ENCODE measurements around the gene IFIT5.
"Not testable (repeated sequence)": the region's sequence is repeated elsewhere in the genome, so short reads cannot be mapped to it uniquely, and the experiment has no call there.

Gene IFIT5

DNA sequence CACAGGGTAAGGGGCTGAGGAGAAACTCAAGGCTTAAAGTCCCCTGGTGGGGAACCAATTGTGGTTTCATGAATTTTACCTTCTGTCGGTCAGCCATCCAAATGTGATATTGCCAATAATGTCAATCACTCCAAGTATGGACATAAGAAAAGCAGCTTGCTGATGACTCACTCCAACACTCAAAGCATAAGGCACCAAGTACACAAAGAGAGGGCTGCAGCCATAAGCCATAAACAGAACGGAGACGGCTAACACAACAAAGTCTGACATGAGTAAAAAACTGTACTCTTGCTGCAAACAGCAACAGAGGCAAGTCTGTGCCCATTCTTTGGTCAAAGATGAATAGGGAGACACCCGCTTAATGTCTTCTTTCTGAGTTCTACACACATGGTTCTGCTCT, 24.2 kb downstream of the IFIT5 start:
- no peak for DNase-seq

DNA sequence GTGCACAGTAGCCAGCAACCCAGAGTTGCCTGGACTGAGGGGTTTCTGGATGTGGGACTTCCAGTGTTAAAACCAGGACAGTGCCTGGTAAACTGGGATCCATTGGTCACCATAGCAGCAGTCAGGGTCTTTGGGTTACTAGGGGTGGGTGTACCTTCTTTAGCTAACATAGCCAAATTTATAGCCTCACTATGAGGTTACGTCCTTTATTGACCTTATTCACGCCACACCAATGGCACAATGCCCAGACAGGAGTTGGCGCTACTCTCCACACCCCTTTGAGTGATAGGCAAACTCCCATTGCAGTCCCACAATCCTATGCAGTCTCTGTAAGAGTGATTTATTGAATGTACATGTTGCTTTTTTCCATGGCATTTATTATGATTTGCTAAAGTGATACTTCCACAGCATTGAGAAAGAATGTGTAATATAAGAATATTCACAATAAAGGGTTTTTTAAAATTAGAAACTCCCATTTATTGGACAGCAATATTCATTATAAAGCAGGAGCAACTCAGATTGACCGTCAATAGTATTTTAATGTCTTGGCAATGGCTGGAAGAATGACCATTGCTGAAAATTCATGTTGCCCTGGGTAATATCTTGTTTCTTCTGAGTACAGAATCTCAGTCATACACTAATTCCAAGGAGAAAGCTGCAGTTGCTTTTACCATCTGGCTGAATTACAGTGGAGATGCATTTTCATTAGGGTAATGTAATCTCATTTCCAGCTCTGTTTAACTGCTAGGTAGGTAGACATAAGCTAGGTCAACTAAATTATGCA, 26.1 kb downstream of the IFIT5 start:
- DNase-seq = peak; percentile 16

DNA sequence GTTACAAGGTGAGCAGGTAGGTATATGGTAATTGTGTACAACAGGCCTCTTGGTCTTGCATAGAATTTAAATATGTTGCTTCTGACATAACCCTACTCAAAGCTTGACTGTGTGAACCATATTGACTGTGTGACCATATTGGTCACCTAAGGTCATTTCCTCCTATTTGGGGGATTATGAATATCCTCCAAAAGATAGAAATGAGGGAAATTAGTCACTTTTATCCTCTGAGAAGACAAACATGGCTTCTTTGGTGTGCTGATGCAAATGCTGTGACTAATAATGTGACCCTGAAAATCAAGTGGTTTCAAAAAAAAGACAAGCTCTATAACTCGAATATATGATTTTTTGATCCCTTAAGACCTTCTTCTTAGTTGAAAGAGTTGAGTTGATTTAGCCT, 27.9 kb downstream of the IFIT5 start:
- no peak for DNase-seq

DNA sequence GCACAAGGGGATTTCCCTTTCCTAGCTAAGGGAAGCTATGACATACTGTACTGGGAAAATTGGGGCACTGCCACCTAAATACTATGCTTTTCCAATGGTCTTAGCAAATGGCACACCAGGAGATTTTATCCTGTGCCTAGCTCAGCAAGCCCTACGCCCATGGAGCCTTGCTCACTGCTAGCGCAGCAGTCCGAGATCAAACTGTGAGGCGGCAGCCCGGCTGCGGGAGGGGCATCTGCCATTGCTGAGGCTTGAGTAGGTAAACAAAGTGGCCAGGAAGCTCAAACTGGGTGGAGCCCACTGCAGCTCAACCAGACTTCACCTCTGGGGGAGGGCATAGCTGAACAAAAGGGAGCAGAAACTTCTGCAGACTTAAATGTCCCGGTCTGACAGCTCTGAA, 30.5 kb downstream of the IFIT5 start:
- not testable (repeated sequence) for DNase-seq

DNA sequence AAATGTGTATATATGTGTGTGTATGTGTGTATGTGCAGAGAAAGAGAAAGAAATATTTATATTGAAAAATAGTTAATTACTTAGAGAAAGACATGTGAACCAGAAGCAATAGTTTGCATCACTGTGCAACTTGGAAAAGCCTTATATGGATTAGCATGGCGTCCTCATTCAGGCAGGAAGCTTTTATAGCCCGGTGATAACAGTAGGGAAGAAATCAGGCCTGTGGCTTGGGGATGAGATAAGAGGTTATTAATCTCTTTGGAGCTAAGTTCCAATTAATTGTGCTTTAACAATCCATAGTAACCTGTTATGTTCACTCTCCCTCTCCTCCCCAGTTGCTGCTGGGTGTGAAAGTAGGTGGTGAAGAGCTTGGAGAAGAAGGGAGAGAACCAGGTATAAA, 36.5 kb downstream of the IFIT5 start:
- DNase-seq = no peak

DNA sequence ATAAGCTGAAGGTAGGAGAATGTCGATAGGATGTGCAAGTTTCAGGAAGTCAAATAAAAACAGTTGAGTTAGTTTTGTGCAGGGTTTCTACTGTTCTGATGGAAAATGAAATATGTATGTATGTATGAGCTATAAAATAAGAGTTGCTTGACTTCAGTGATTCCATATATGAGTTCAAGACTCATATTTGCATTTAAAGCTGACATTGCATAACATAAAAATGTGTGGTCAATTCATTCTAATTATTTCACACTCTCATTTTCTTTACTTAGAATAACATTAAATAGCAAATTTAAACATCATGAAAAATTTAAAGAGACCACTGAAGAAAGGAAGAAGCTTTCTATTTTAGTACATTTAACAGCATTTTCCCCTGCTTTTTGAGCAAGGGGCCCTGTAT, 37.8 kb downstream of the IFIT5 start:
- DNase-seq = no peak

DNA sequence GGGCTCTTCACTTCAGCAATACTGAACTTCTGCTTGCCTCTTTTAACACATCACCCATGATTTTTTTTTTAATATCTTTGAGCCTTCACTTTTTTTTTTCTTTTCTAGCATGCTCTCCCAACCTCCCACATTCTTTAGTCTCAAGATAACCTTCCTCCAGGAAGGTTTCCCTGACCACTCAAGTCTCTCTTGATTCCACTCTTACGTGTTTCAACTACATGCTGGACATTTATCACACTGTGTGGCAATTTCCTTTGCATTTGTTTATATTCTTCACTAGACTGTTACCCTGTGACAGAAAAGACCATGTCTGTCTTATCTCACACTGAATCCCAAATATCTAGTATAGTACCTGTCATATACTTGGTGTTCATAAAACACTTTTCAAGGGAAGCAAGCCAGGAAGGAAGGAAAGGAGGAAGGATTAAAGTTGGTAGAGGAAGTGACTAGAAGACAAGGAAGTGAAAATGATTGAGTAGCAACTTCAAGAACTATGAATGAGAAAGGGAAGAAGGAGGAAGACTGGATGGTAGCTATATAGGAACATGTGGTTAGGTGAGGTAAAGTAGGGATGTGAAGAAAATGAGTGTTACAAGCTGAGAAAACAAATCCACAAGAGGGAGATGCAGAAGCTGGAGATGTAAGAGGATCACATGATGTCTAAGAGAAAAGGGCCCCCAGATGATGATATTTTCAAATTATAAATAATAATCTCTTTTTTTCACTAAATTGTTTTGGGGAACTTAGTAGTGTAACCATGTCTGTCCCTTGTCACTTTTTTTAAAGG, 40.4 kb downstream of the IFIT5 start:
- DNase-seq = no peak

DNA sequence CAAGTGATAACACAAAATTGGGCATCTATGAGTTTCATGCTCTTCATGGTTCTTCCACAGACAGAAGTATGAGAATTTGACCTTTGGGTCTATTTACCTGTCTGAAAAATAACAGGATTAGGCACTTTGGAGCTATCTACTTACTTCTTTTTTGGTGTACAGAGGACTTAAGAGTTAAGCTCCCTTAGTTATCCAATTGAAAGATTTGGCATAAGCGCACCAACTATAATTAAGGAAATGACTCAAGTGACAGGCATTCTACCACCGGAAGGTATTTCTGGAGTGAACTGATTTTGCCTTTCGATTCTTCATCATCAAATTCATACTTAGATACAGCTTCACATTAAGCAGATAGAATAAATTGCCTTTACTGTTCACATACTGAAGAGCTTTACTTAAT, 43.9 kb downstream of the IFIT5 start:
- DNase-seq = no peak

DNA sequence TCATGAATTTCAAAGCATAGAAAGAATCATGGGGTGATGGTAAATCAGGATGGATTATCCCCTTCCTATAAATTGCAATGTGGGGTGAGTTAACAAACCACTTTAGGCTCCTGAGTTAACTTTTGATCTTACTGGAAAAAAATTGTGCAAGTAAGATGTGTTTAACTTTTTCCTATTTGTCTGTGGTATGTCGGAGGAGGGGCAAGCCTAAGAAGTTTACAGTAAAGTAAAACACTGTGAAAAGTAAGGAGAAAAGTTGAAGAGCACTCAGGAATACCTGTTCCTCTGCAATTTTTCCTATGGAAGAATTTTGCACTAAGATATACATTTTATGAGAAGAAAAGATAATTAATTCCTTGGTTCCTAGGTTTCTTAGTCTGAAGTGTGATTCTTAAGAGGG, 44.4 kb downstream of the IFIT5 start:
- no peak for DNase-seq

DNA sequence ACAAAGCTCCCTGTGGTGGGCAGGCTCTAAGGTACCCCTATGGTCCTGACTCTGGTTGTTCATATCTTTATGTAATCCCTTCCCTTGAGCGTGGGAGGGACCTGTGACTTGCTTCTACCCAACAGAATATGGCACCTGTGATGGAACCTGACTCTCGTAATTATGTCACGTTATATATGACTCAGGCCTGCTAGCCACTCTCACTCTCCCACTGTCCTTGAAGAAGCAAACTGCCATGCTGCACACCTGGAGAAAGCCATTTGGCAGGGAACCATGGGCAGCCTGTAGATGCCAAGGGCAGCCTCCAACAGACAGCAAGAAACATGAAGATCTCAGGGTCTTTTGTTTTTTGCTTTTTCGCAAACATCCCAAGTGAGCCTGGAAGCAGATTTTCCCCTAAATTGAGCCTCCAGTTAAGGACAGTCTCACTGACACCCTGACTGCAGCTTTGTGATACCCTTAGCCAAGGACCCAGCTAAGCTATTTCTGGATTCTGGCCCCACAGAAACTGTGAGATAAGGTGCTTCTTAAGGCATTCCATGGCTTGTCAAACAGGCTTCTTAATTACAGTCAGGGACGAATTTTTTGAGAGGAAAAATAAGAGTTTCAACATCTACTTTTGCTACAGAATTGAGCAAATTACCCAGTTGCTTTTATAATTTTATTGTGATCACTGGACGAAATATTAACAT, 49.6 kb downstream of the IFIT5 start:
- DNase-seq = no peak

DNA sequence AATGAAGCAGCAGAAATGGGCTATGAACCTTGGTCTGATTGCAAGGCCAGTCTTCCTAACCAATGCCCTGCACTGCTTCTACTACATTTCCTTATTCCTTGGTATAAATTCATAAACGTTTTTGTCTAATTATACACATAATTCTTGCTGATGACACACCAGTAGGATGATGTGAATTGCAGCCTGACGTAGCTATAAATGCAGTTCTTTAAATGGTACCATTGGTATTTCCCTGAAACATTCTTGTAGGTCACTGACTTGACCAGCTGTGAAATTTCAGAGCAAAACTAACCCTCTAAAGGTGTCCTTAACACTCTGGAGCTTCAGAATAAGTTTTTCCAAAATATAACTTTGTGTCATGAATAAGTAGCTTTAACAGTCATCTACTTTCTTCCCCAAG, 50.8 kb downstream of the IFIT5 start:
- DNase-seq = no peak

DNA sequence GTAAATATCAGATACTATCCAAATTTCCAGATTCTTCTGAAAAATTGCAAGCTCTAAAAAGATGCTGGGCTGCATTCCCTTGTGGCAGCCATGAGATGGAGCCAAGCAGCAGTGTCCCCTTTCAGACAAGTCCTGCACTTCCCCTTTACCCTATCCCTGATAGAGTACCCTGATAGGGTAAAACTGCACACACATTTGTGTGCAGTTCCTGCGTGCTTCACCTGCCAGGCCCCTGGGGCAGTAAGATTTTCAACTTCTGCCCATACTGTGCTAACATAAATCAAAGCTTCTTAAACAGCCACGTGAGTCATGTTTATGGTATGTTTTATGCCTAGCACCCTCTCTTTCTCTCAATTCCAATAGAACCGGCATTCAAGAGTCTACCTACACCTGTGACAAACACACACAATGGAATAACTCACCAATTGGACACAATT, 52.2 kb downstream of the IFIT5 start:
- DNase-seq = no peak

DNA sequence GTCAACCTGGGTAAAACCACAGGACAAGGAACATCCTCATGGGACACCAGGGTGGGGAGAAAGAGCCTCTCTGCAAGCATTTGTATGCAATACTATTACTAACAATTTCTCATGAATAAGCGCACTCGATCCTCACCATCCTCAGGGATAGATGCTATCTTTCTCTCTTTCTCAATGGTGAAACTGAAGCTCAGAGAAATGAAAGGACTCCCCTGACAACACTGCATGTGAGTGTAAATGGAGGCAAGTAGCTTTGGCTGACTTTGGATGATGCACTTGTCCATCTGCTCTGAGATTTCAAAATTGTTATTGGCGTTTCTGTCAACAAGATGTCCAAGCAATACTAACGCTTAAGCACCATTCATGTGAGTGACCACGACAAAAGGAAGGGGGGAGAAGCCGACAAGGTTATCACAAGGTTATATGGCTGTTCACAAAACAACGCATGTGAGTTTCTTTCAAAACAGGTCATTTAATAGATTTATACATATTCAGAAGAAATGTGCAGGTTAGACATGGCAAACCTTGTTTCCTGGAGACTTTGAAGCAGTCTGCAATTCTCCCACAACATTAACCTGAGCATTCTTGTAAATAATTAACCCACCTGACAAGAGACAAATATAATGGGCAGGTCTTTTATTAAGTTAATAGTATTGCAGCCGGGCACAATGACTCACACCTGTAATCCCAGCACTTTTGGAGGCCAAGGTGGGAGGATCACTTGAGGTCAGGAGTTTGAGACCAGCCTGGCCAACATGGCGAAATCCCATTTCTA, 54.0 kb downstream of the IFIT5 start:
- DNase-seq = no peak

DNA sequence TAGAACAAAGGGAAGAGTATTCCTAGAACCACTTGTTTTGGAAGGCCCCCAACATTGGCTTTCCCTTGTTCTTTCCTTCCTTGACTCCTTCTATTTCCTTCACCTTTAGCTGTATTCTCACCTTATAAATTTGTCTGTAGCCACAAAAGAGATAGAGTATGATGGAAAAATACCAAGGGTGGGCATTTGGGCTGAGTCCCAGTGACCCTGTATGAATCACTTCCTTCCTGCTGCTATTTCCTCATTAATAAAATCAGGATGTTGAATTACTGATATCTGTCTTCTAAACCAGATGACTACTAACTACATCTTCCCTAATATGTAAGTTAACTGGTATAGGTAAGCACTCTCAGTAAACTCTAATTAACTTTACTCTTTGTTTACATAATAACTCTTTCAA, 55.1 kb downstream of the IFIT5 start:
- DNase-seq = no peak
